HG02885 (cell line): ENCODE measurements around the gene MYO5B.
"Not testable (repeated sequence)": the region's sequence is repeated elsewhere in the genome, so short reads cannot be mapped to it uniquely, and the experiment has no call there.

Source experiments
- ATAC-seq: cut with Tn5 transposase; IDR thresholded peaks from one replicate; pipeline ENCODE4 v1.9.1; 2021; ENCODE audit warnings: mild to moderate bottlenecking; ENCODE audit not compliant: unreplicated experiment, poor library complexity

MYO5B gene

DNA sequence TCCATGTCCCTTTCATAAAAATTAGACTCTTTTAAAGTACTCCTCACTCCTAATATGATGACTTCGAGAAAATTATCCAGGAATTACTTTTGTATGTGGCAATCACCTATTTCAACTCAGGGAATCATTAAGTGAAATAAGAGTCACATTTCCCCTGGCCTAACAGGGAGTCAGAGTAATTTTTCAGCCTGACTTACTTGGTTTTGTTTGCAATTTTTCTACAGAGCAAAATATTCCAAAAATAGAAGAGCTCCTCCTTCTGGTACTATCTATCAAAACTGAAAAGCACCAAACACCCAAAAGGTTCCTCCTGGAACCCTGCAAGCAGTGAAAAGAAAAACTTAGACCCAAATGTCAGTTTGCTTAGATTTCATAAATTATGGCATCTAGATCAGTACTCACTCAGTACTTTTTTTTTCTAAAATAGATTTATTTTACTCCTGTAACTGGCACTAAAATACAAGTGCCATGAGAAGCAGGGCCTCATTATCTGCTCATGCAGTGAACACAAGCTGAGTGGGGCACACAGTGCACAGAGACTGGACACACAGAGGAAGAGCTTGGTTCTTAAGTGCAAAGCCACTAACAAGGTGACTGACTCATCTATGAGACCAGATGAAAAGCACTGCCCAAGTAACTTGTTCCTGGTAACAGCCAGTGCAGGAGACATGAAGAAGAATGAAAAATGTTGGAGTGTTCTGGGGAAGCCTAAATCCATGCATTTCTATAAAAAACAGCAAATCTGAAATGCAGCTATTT, 410.3 kb downstream of the MYO5B start:
- no peak for ATAC-seq

DNA sequence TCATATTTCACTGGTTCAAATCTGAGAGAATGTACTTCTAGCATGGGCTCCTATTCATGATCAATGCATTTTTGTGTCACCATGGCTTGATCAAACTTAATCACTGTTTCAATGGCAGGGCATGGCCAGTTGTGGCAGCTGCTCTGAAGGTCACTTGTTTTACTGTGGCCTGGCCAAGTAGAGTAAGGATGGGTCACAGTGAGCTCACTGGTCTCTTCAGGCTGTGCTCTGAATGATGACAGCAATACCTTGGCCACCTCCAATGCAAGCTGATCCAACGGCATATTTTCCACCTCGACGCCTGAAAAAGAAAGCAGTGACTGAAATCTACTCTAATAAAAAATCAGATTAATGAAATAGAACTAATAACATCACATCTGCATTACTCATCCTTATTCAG, 411.3 kb downstream of the MYO5B start:
- ATAC-seq = not testable (repeated sequence)

DNA sequence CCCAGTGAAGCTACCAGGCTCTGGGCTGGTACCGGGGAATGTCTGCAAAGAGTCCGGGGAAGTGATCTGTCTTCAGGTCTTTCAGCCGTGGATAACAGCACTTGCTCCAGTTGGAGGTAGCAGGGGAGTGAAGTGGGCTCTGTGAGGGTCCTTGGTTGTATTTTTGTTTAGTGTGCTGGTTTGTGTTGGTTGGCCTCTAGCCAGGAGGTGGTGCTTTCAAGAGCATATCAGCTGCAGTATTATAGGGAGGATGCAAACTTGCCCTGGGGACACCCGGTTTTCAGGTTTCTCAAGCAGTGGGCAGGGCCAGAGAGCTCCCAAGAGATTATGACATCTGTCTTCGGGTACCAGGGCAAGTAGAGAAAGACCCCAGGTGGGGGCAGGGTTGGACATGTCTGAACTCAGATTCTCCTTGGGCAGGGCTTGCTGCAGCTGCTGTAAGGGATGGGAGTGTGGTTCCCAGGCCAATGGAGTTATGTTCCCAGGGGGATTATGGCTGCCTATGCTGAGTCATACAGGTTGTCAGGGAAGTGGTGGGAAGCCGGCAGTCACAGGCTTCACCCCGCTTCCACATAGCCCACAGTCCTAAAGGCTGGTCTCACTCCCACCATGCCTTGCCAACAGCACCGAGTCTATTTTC, 416.0 kb downstream of the MYO5B start:
- ATAC-seq = no peak
